Activated gamma-delta T cell (primary cell): ENCODE measurements around the gene P2RX2.
"Not testable (repeated sequence)": the region's sequence is repeated elsewhere in the genome, so short reads cannot be mapped to it uniquely, and the experiment has no call there.

Experiments used
- DNase-seq: peaks from one replicate; lab custom pipeline; 2025; lab: John Stamatoyannopoulos, UW

Gene P2RX2

GRCh38 chr12:132583736-132584135 is 34.8 kb upstream of the P2RX2 start:
- DNase-seq: no peak

- no peak for DNase-seq
These were observed 34.1 kb upstream of the P2RX2 start for GRCh38 chr12:132584429-132584828.

- no peak for DNase-seq
These were observed 33.4 kb upstream of the P2RX2 start for GRCh38 chr12:132585177-132585576.

GRCh38 chr12:132586929-132587328 is 31.6 kb upstream of the P2RX2 start:
- no peak for DNase-seq

GRCh38 chr12:132587781-132588180 is 30.8 kb upstream of the P2RX2 start:
- DNase-seq: no peak

GRCh38 chr12:132588319-132588718 is 30.3 kb upstream of the P2RX2 start:
- no peak for DNase-seq

GRCh38 chr12:132588821-132589669 is 29.5 kb upstream of the P2RX2 start:
- no peak for DNase-seq

- DNase-seq: no peak
These were observed 27.3 kb upstream of the P2RX2 start for GRCh38 chr12:132591107-132591935.

GRCh38 chr12:132592282-132592970 is 26.1 kb upstream of the P2RX2 start:
- no peak for DNase-seq

- no peak for DNase-seq
These were observed 25.5 kb upstream of the P2RX2 start for GRCh38 chr12:132593071-132593470.

GRCh38 chr12:132593521-132593920 is 25.1 kb upstream of the P2RX2 start:
- no peak for DNase-seq

- no peak for DNase-seq
These were observed 24.6 kb upstream of the P2RX2 start for GRCh38 chr12:132593938-132594358.

- no peak for DNase-seq
These were observed 23.4 kb upstream of the P2RX2 start for GRCh38 chr12:132595183-132595582.

- DNase-seq: no peak
These were observed 22.6 kb upstream of the P2RX2 start for GRCh38 chr12:132596016-132596415.

- peak; percentile 48 for DNase-seq
These were observed 21.0 kb upstream of the P2RX2 start for GRCh38 chr12:132597333-132598316.

- not testable (repeated sequence) for DNase-seq
These were observed 19.1 kb upstream of the P2RX2 start for GRCh38 chr12:132599502-132599901.

- DNase-seq: no peak
These were observed 18.2 kb upstream of the P2RX2 start for GRCh38 chr12:132600048-132601032.

GRCh38 chr12:132601171-132601883 is 17.2 kb upstream of the P2RX2 start:
- no peak for DNase-seq

GRCh38 chr12:132602572-132603239 is 15.9 kb upstream of the P2RX2 start:
- DNase-seq: no peak
